PC-3 (cell line): ENCODE results near the gene GATA3. TPM values are rescaled to one million over a fixed set of nuclear protein-coding genes. Genes with fewer than 3 reads are reported as not detected.

Experiments used
- ATAC-seq: fragments of 200-7000 bp; cut with Tn5 transposase; 2 replicates; pipeline ENCODE4 v1.9.1; 2020; ENCODE audit warnings: mild to moderate bottlenecking, moderate library complexity
- BruUV-seq: library from RNA; stranded (reverse); fragments of 400-500 nt; replicated peaks from 2 replicates; lab custom pipeline; 2021; lab: Mats Ljungman, UMichigan
- CTCF ChIA-PET: fragments of 300-600 bp; sonication (Branson Sonifier 250); formaldehyde crosslinking; loops from one replicate; lab custom pipeline; 2022; ENCODE audit warnings: antibody characterized with exemption; lab: Charles Lee
- POLR2A ChIA-PET: fragments of 300-600 bp; sonication (Branson Sonifier 250); formaldehyde crosslinking; loops from one replicate; lab custom pipeline; 2022; ENCODE audit warnings: antibody characterized with exemption; ENCODE audit not compliant: unreplicated experiment; lab: Charles Lee
- DNase-seq: peaks from one replicate; pipeline ENCODE4 v3.0.0-alpha.2; 2015
- H2AFZ ChIP-seq: fragments of 300-600 bp; sonication (generic); 2 replicates; pipeline ENCODE4 v1.6.0; 2016; ENCODE audit warnings: antibody characterized with exemption, low read length
- H3F3A ChIP-seq: fragments of 300-600 bp; sonication (generic); one replicate; pipeline ENCODE4 v1.6.0; 2017; ENCODE audit warnings: antibody characterized with exemption, low read length, control low read depth, mild to moderate bottlenecking; ENCODE audit not compliant: unreplicated experiment
- H3K27ac ChIP-seq: fragments of 300-600 bp; sonication (generic); 2 replicates; pipeline ENCODE4 v1.5.1; 2016; ENCODE audit warnings: mild to moderate bottlenecking, low read length
- H3K27me3 ChIP-seq: fragments of 300-600 bp; sonication (generic); 2 replicates; pipeline ENCODE4 v1.6.1; 2016; ENCODE audit warnings: low read length, mixed read lengths
- H3K36me3 ChIP-seq: fragments of 300-600 bp; sonication (generic); 2 replicates; pipeline ENCODE4 v1.6.1; 2016; ENCODE audit warnings: low read depth, mixed run types, low read length, mixed read lengths
- H3K4me1 ChIP-seq: fragments of 300-600 bp; sonication (generic); 2 replicates; pipeline ENCODE4 v1.5.1; 2016; ENCODE audit warnings: low read length; ENCODE audit not compliant: insufficient read depth
- H3K4me2 ChIP-seq: fragments of 300-600 bp; sonication (generic); 2 replicates; pipeline ENCODE4 v1.6.0; 2016; ENCODE audit warnings: low read length
- H3K4me3 ChIP-seq: fragments of 300-600 bp; sonication (generic); 2 replicates; pipeline ENCODE4 v1.5.1; 2016; ENCODE audit warnings: mild to moderate bottlenecking, low read length, mixed read lengths
- H3K79me2 ChIP-seq: fragments of 300-600 bp; sonication (generic); 2 replicates; pipeline ENCODE4 v1.6.1; 2017; ENCODE audit warnings: low read length, mixed read lengths
- H3K9ac ChIP-seq: fragments of 300-600 bp; sonication (generic); 2 replicates; pipeline ENCODE4 v1.6.0; 2016; ENCODE audit warnings: mild to moderate bottlenecking, low read length
- H3K9me2 ChIP-seq: fragments of 300-600 bp; sonication (generic); replicated peaks from 2 replicates; pipeline ENCODE4 v1.6.1; 2016; ENCODE audit warnings: mixed run types, low read length, mixed read lengths
- H3K9me3 ChIP-seq: fragments of 300-600 bp; sonication (generic); 2 replicates; pipeline ENCODE4 v1.6.1; 2016; ENCODE audit warnings: low read length, mixed read lengths
- H4K20me1 ChIP-seq: fragments of 300-600 bp; sonication (generic); 2 replicates; pipeline ENCODE4 v1.6.1; 2016; ENCODE audit warnings: low read length, mixed read lengths
- CTCF ChIP-seq: fragments of 300-600 bp; sonication (generic); conservative IDR thresholded peaks from 2 replicates; pipeline ENCODE4 v1.5.1; 2017; ENCODE audit warnings: antibody characterized with exemption, low read depth, mild to moderate bottlenecking, low read length
- EZH2 ChIP-seq: fragments of 300-600 bp; sonication (generic); IDR thresholded peaks from one replicate; pipeline ENCODE4 v1.6.1; 2017; ENCODE audit warnings: antibody characterized with exemption, mild to moderate bottlenecking, low read length; ENCODE audit not compliant: unreplicated experiment
- EZH2phosphoT487 ChIP-seq: fragments of 300-600 bp; sonication (generic); IDR thresholded peaks from 2 replicates; pipeline ENCODE4 v1.6.1; 2018; ENCODE audit warnings: mild to moderate bottlenecking, antibody characterized with exemption, low read length, borderline replicate concordance
- intact Hi-C: fragments of 100-400 bp; cut with micrococcal nuclease; formaldehyde crosslinking; loops from 2 replicates; pipeline ENCODE4 v1.9.0; 2023
- total RNA-seq: library from RNA; depleted of rRNA; stranded (reverse); fragments of >200 nt; gene quantifications from 2 replicates; pipeline ENCODE4 v1.2.3, GENCODE V29; 2014

GATA3 gene
- total RNA-seq, 1 experiment from 2014 or later = 2.6 TPM

GRCh38 chr10:8078027-8078426 is 23.5 kb downstream of the GATA3 start:
- no TSS peak for BruUV-seq
- Histone ChIP-seq H3K4me2 (no peak overlapping the region), H3K79me2 (no peaks in the 10 kb centered on the region), H3F3A (no peaks in the 10 kb centered on the region), H4K20me1 (no peaks in the 10 kb centered on the region), H3K27me3 (no peaks in the 10 kb centered on the region), H3K9me2 (no peaks in the 10 kb centered on the region), H3K9ac (no peak overlapping the region), H2AFZ (no peak overlapping the region), H3K36me3 (no peaks in the 10 kb centered on the region), H3K4me1 (peaks cover 7% of the 10 kb centered on the region; the same call in 1 of the 2 replicates), H3K27ac (no peak overlapping the region), H3K9me3 (no peaks in the 10 kb centered on the region), H3K4me3 (no peak overlapping the region)
- no peak for TF ChIP-seq EZH2
- no peak for TF ChIP-seq EZH2phosphoT487
- POLR2A ChIA-PET = no interaction called here
- CTCF ChIA-PET = no interaction called here
- ATAC-seq = no peak
- intact Hi-C loops = no loop called here
- no peak for DNase-seq

- Histone ChIP-seq H3F3A (no peaks in the 10 kb centered on the region), H3K9me2 (no peaks in the 10 kb centered on the region), H3K9me3 (no peaks in the 10 kb centered on the region), H3K27me3 (no peaks in the 10 kb centered on the region), H3K27ac (no peak overlapping the region), H4K20me1 (no peaks in the 10 kb centered on the region), H3K4me2 (no peak overlapping the region), H3K36me3 (no peaks in the 10 kb centered on the region), H3K4me3 (no peak overlapping the region), H2AFZ (no peak overlapping the region), H3K4me1 (peaks cover 7% of the 10 kb centered on the region; the same call in 1 of the 2 replicates), H3K79me2 (no peaks in the 10 kb centered on the region), H3K9ac (no peak overlapping the region)
- DNase-seq (no peak), ATAC-seq (peak; percentile 20; the same call in 1 of the 2 replicates)
- ChIA-PET CTCF (no interaction called here), POLR2A (no interaction called here)
- TF ChIP-seq CTCF (no peak), EZH2phosphoT487 (no peak)
- no TSS peak for BruUV-seq
- intact Hi-C loops = no loop called here
Observed at GRCh38 chr10:8079126-8079525, 24.6 kb downstream of the GATA3 start.

- no peak overlapping the region for H3K27ac ChIP-seq
- no peak for ATAC-seq
- no peak overlapping the region for H3K4me3 ChIP-seq
- intact Hi-C loops = no loop called here
- no peak for DNase-seq
- H4K20me1 ChIP-seq = no peaks in the 10 kb centered on the region
- no peak overlapping the region for H3K9ac ChIP-seq
- H3F3A ChIP-seq = no peaks in the 10 kb centered on the region
- H3K4me2 ChIP-seq = no peak overlapping the region
- no peaks in the 10 kb centered on the region for H3K36me3 ChIP-seq
- no peak for TF ChIP-seq CTCF
- no peaks in the 10 kb centered on the region for H3K27me3 ChIP-seq
- 0 out of 2 replicates have a peak, but pooled peaks cover under 1% of the 10 kb centered on the region for H3K4me1 ChIP-seq
- H3K79me2 ChIP-seq = no peaks in the 10 kb centered on the region
- POLR2A ChIA-PET = no interaction called here
- no peaks in the 10 kb centered on the region for H3K9me2 ChIP-seq
- CTCF ChIA-PET = no interaction called here
- H2AFZ ChIP-seq = no peak overlapping the region
- no peaks in the 10 kb centered on the region for H3K9me3 ChIP-seq
- no TSS peak for BruUV-seq
Observed at GRCh38 chr10:8084799-8085198, 30.3 kb downstream of the GATA3 start.
